ENCODE measurements around the gene KNOP1.
"Not testable (repeated sequence)": the region's sequence is repeated elsewhere in the genome, so short reads cannot be mapped to it uniquely, and the experiment has no call there.

The KNOP1 gene

DNA sequence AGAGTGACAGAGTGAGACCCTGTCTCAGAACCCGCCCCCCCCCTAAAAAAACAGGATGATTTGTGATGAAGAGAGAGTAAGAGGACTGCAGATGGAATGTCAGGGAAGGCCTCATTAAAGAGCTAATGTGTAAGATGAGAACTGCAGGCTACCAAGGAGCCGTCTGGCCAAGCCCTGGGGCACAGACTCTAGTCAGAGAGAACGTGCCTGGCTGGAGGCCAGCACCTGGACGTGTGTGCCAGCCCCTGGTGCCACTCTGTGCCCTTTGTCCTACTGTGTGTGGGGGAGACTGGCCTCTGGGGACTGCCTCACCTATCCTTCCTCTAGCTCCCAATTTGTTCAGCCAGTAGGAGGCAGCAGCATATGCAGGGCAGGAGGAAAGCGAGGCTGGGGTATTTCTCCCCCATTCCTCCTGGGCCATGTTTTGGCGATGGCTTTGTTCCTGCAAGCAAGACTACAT is 37.1 kb downstream of the KNOP1 start:
- Histone ChIP-seq H3K79me2 (ENCODE audit: control insufficient read depth, insufficient read depth, low read length, unreplicated experiment) (no peaks in the 10 kb centered on the region), H3K36me3 (ENCODE audit: insufficient read depth, low read length) (peaks cover 24% of the 10 kb centered on the region), H3K4me1 (ENCODE audit: control insufficient read depth, insufficient read depth, low read length, unreplicated experiment) (no peaks in the 10 kb centered on the region), H3K27ac (ENCODE audit: low read depth, low read length) (no peak overlapping the region), H3K4me3 (ENCODE audit: low read depth, low read length) (no peak overlapping the region), H2AFZ (ENCODE audit: low read length, unreplicated experiment) (no peak overlapping the region), H3K27me3 (ENCODE audit: insufficient read depth, low read length) (no peaks in the 10 kb centered on the region)

DNA sequence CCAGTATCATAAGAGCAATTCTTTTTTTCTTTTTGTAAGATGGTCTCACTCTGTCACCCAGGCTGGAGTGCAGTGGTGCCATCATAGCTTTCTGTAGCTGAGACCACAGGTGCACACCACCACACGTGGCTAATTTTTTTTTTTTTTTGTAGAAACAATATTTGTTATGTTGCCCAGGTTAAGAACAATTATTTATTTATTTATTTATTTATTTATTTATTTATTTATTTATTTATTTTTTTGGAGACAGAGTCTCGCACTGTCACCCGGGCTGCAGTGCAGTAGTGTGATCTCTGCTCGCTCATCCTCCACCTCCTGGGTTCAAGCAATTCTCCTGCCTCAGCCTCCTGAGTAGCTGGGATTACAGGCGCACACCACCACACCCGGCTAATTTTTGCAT is 38.7 kb downstream of the KNOP1 start:
- H3K4me3 ChIP-seq (ENCODE audit: low read depth, low read length); H3K27me3 ChIP-seq (ENCODE audit: insufficient read depth, low read length); H2AFZ ChIP-seq (ENCODE audit: low read length, unreplicated experiment); H3K27ac ChIP-seq (ENCODE audit: low read depth, low read length); H3K4me1 ChIP-seq (ENCODE audit: control insufficient read depth, insufficient read depth, low read length, unreplicated experiment); H3K79me2 ChIP-seq (ENCODE audit: control insufficient read depth, insufficient read depth, low read length, unreplicated experiment): not testable (repeated sequence)
- H3K36me3 ChIP-seq (ENCODE audit: insufficient read depth, low read length), result peaks cover 13% of the 10 kb centered on the region

DNA sequence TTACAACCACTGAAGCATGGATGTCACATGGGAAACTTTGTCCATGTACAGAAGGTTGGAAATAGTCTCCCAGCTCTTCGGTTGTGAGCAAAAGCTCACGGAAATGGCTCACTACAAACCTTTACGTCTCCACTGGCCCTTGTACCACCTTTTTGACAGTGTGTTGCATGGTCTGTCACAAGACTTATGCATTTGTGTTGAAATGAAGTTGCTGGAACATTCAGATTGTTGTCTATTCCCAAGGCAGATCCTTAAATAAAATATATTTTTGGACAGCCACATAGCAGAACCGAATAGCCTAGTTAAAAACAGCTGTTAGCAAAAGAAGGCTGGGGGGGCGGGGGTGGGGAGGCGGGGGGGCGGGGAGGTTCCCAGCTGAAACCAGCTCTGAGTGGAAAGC is 39.2 kb downstream of the KNOP1 start:
- H3K4me3 ChIP-seq (ENCODE audit: low read depth, low read length), result no peak overlapping the region
- H3K36me3 ChIP-seq (ENCODE audit: insufficient read depth, low read length), result peaks cover 9% of the 10 kb centered on the region
- H2AFZ ChIP-seq (ENCODE audit: low read length, unreplicated experiment), result no peak overlapping the region
- no peak overlapping the region for H3K27ac ChIP-seq (ENCODE audit: low read depth, low read length)
- no peaks in the 10 kb centered on the region for H3K4me1 ChIP-seq (ENCODE audit: control insufficient read depth, insufficient read depth, low read length, unreplicated experiment)
- H3K79me2 ChIP-seq (ENCODE audit: control insufficient read depth, insufficient read depth, low read length, unreplicated experiment), result no peaks in the 10 kb centered on the region
- no peaks in the 10 kb centered on the region for H3K27me3 ChIP-seq (ENCODE audit: insufficient read depth, low read length)

DNA sequence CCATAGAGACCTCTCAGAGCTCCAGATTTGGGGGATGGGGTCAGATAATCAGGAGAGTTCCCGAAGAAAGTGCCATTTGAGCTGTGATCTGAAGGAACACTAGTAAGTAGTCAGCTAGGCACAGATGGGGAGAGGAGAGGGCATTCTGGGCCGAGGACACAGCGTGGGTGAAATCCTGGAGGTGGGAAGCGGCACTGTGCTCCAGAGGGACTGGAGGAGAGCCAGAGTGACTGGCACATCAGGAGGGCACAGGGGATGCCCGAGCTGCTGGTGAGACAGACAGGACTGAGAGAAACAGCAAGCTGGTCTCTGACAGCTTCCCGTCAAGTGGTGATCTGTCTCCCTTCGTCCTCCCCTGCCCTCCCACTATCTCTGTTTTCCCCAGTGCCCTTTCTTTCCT is 40.6 kb downstream of the KNOP1 start:
- H3K4me3 ChIP-seq (ENCODE audit: low read depth, low read length), result no peak overlapping the region
- no peaks in the 10 kb centered on the region for H3K36me3 ChIP-seq (ENCODE audit: insufficient read depth, low read length)
- H3K4me1 ChIP-seq (ENCODE audit: control insufficient read depth, insufficient read depth, low read length, unreplicated experiment), result peaks cover under 1% of the 10 kb centered on the region

DNA sequence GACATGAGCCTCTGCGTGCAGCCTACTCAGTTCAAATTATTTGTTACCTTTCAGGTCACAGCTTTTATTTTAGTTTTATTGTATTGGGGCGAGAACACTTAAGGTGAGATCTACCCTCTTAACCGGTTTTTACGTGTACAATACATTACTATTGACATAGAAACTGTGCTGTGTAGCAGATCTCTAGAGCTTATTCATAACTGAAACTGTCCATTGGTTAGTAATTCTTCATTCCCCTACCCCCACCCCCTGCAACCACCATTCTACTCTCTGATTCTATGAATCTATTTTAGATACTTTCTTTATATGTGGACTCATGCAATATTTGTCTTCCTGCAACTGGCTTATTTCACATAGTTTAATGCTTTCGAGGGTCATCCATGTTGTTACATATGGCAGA is 43.5 kb downstream of the KNOP1 start:
- peaks cover 6% of the 10 kb centered on the region for H3K4me1 ChIP-seq (ENCODE audit: control insufficient read depth, insufficient read depth, low read length, unreplicated experiment)
- H3K79me2 ChIP-seq (ENCODE audit: control insufficient read depth, insufficient read depth, low read length, unreplicated experiment), result no peaks in the 10 kb centered on the region
- H3K4me3 ChIP-seq (ENCODE audit: low read depth, low read length), result no peak overlapping the region
- no peak overlapping the region for H2AFZ ChIP-seq (ENCODE audit: low read length, unreplicated experiment)
- no peak overlapping the region for H3K27ac ChIP-seq (ENCODE audit: low read depth, low read length)
- no peaks in the 10 kb centered on the region for H3K27me3 ChIP-seq (ENCODE audit: insufficient read depth, low read length)
- no peaks in the 10 kb centered on the region for H3K36me3 ChIP-seq (ENCODE audit: insufficient read depth, low read length)

More for the DNA sequence above, 40.6 kb downstream of the KNOP1 start:
- Histone ChIP-seq H3K27ac (ENCODE audit: low read depth, low read length) (no peak overlapping the region), H2AFZ (ENCODE audit: low read length, unreplicated experiment) (no peak overlapping the region), H3K79me2 (ENCODE audit: control insufficient read depth, insufficient read depth, low read length, unreplicated experiment) (no peaks in the 10 kb centered on the region), H3K27me3 (ENCODE audit: insufficient read depth, low read length) (no peaks in the 10 kb centered on the region)

DNA sequence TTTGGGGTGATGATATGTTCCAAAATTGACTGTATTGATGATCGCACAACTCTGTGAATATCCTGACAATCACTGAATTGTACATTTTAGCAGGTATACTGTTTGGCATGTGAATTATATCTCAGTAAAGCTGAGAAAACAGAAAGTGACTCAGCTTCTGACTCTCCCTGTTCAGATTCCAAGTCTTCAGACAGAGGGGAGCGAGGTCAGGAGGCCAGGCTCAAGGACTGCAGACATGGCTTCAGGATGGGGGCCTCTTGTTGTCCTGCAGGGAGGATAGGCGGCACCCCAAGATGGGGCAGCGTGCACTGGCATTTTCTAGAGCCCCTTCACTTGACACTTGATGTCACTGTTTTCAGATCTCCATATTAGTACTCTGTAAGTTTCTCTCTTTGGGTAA is 45.6 kb downstream of the KNOP1 start:
- Histone ChIP-seq H3K27me3 (ENCODE audit: insufficient read depth, low read length) (no peaks in the 10 kb centered on the region), H3K4me1 (ENCODE audit: control insufficient read depth, insufficient read depth, low read length, unreplicated experiment) (peaks cover 6% of the 10 kb centered on the region)

DNA sequence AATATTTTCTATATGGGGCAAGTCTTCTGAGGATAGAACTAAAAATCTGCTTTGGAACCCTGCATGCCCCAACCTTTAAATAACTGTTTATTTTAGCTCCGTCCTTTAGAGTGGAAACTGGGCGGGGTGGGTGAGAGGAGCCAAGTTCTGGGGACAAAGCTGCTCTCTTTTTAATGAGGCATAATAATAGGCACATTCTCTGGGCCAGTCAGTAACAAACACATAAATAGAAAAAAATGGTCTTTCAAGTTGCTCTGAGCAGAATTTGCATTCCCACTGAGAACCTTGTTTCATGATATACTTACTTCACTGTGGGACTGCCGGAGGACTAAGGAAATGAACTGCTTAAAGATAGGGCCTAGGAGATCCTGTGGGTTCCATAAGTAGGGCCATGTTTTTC is 51.5 kb downstream of the KNOP1 start:
- Histone ChIP-seq H3K27me3 (ENCODE audit: insufficient read depth, low read length) (no peaks in the 10 kb centered on the region), H3K79me2 (ENCODE audit: control insufficient read depth, insufficient read depth, low read length, unreplicated experiment) (no peaks in the 10 kb centered on the region), H3K4me3 (ENCODE audit: low read depth, low read length) (no peak overlapping the region), H3K4me1 (ENCODE audit: control insufficient read depth, insufficient read depth, low read length, unreplicated experiment) (no peaks in the 10 kb centered on the region), H3K36me3 (ENCODE audit: insufficient read depth, low read length) (peaks cover 9% of the 10 kb centered on the region), H2AFZ (ENCODE audit: low read length, unreplicated experiment) (no peak overlapping the region), H3K27ac (ENCODE audit: low read depth, low read length) (no peak overlapping the region)

More for the DNA sequence above, 45.6 kb downstream of the KNOP1 start:
- H3K4me3 ChIP-seq (ENCODE audit: low read depth, low read length), result no peak overlapping the region
- H3K27ac ChIP-seq (ENCODE audit: low read depth, low read length), result no peak overlapping the region
- H3K79me2 ChIP-seq (ENCODE audit: control insufficient read depth, insufficient read depth, low read length, unreplicated experiment), result no peaks in the 10 kb centered on the region
- H3K36me3 ChIP-seq (ENCODE audit: insufficient read depth, low read length), result no peaks in the 10 kb centered on the region
- H2AFZ ChIP-seq (ENCODE audit: low read length, unreplicated experiment), result no peak overlapping the region

DNA sequence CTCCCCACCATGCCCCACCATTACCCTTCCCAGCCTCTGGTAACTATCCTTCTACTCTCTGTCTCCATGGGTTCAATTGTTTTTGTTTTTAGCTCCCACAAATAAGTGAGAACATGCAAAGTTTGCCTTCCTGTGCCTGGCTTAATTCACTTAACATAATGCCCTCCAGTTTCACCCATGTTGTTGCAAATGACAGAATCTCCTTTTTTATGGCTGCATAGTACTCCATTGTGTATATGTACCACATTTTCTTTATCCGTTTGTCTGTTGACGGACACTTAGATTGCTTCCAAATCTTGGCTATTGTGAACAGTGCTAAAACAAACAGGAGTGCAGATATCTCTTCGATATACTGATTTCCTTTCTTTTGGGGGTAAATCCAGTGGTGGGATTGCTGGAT is 52.7 kb downstream of the KNOP1 start:
- H3K4me3 ChIP-seq (ENCODE audit: low read depth, low read length); H3K36me3 ChIP-seq (ENCODE audit: insufficient read depth, low read length); H3K4me1 ChIP-seq (ENCODE audit: control insufficient read depth, insufficient read depth, low read length, unreplicated experiment); H2AFZ ChIP-seq (ENCODE audit: low read length, unreplicated experiment); H3K79me2 ChIP-seq (ENCODE audit: control insufficient read depth, insufficient read depth, low read length, unreplicated experiment); H3K27ac ChIP-seq (ENCODE audit: low read depth, low read length); H3K27me3 ChIP-seq (ENCODE audit: insufficient read depth, low read length): not testable (repeated sequence)

DNA sequence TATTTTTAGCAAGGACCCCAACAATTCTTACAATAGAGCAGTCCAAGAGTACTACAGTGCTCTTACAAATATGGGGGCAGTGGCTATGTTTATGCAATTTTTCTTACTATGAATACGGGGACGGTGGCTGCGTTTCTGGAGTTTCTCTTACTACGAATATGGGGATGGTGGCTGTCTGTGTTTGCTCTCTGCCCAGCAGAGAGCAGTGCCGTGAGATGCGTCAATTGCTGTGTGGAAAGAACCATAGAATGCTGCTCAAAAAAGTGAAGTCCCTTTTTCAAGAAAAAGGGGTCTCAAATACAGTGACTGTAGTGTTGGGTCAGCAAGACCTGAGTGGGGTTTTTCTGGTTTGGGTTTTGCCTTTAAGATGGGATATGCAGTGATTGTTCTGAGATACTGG is 53.9 kb downstream of the KNOP1 start:
- no peaks in the 10 kb centered on the region for H3K79me2 ChIP-seq (ENCODE audit: control insufficient read depth, insufficient read depth, low read length, unreplicated experiment)
- H3K36me3 ChIP-seq (ENCODE audit: insufficient read depth, low read length), result peaks cover 9% of the 10 kb centered on the region
- no peaks in the 10 kb centered on the region for H3K27me3 ChIP-seq (ENCODE audit: insufficient read depth, low read length)
- no peaks in the 10 kb centered on the region for H3K4me1 ChIP-seq (ENCODE audit: control insufficient read depth, insufficient read depth, low read length, unreplicated experiment)
- no peak overlapping the region for H3K4me3 ChIP-seq (ENCODE audit: low read depth, low read length)
- H2AFZ ChIP-seq (ENCODE audit: low read length, unreplicated experiment), result no peak overlapping the region
- no peak overlapping the region for H3K27ac ChIP-seq (ENCODE audit: low read depth, low read length)

DNA sequence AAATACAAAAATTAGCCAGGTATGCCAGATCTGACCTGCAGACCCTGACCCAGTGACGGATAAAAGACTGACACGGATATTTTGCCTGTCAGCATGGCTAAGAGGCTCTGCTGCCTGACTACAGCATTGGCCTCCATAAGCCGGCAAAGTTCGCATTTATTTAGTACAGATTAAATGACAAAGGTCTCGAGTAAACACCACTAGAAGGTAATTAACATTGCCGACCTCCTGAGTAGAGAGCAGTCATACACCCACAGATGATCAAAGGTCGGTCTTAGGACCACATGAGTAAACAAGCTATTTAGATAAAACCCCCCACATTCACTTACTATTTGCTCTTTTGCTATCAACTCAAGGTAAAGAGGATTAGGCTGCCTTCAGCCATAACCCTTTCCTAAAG is 55.7 kb downstream of the KNOP1 start:
- no peaks in the 10 kb centered on the region for H3K4me1 ChIP-seq (ENCODE audit: control insufficient read depth, insufficient read depth, low read length, unreplicated experiment)
- no peaks in the 10 kb centered on the region for H3K27me3 ChIP-seq (ENCODE audit: insufficient read depth, low read length)
- no peaks in the 10 kb centered on the region for H3K79me2 ChIP-seq (ENCODE audit: control insufficient read depth, insufficient read depth, low read length, unreplicated experiment)
- H3K4me3 ChIP-seq (ENCODE audit: low read depth, low read length), result no peak overlapping the region
- H2AFZ ChIP-seq (ENCODE audit: low read length, unreplicated experiment), result no peak overlapping the region
- H3K36me3 ChIP-seq (ENCODE audit: insufficient read depth, low read length), result peaks cover 14% of the 10 kb centered on the region
- H3K27ac ChIP-seq (ENCODE audit: low read depth, low read length), result no peak overlapping the region

DNA sequence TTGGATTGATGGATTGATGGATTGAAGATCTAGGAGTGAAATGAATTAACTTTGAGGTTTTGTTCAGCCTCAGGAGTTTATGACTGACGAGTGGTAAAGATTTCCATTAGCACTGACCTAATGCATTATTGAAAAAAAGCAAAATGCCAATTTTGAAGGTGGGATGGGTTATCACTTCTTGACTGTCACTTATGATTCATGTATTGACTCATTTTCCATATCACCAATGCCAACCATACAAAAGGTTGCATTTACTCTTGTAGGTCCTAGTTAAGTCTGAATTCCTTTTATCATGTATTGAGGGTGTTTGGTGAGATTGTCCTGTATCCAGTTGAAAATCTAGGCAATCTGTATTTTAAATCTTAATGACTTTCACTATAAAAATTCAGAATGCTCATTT is 57.6 kb downstream of the KNOP1 start:
- Histone ChIP-seq H3K4me1 (ENCODE audit: control insufficient read depth, insufficient read depth, low read length, unreplicated experiment) (no peaks in the 10 kb centered on the region), H3K79me2 (ENCODE audit: control insufficient read depth, insufficient read depth, low read length, unreplicated experiment) (no peaks in the 10 kb centered on the region), H2AFZ (ENCODE audit: low read length, unreplicated experiment) (no peak overlapping the region), H3K36me3 (ENCODE audit: insufficient read depth, low read length) (peaks cover 18% of the 10 kb centered on the region), H3K4me3 (ENCODE audit: low read depth, low read length) (no peak overlapping the region), H3K27ac (ENCODE audit: low read depth, low read length) (no peak overlapping the region), H3K27me3 (ENCODE audit: insufficient read depth, low read length) (no peaks in the 10 kb centered on the region)
